Tibial nerve (tissue), 3 donors: ENCODE results near the gene CEP20.

Source experiments
- CTCF ChIP-seq, 5 experiments: fragments of 200-600 bp in 3 of 5; fragments of 450-650 bp in 2 of 5; sonication (generic) in 3 of 5; IDR thresholded peaks; one replicate each; pipeline ENCODE4 v1.5.1; 2016 to 2019; ENCODE audit warnings: antibody characterized with exemption in 5 of 5, mild to moderate bottlenecking in 3 of 5, moderate library complexity in 2 of 5
- POLR2A ChIP-seq, 2 donors: fragments of 450-650 bp; IDR thresholded peaks; one replicate each; pipeline ENCODE4 v1.6.1; 2017; ENCODE audit warnings: antibody characterized with exemption in 2 of 2, mild to moderate bottlenecking in 2 of 2, moderate library complexity in 2 of 2

- TF ChIP-seq CTCF (IDR thresholded peaks at IDR 0.05) (no peak), POLR2A (IDR thresholded peaks at IDR 0.05) (no peak)
Measured at GRCh38 chr16:15854906-15855703, 33.3 kb downstream of the CEP20 start.
